ENCODE measurements around the gene RTTN. TPM values are rescaled to one million over a fixed set of nuclear protein-coding genes. Genes with fewer than 3 reads are reported as not detected.

RTTN gene
- total and polyA plus RNA-seq, 3 donors from 2014 or later: 23.1 to 67.0 (median 40.1) TPM

GRCh38 chr18:70024829-70025228 lies 180.7 kb downstream of the RTTN start:
- peaks cover 4% of the 10 kb centered on the region for H3K4me1 ChIP-seq
- intact Hi-C loops (cut with DNase I; ENCODE audit: low total_unique reads): no loop called here
- no peaks in the 10 kb centered on the region for H3K36me3 ChIP-seq (ENCODE audit: low read depth, missing control alignments)
- H3K27ac ChIP-seq: no peak overlapping the region
- no peaks in the 10 kb centered on the region for H3K9me3 ChIP-seq
- TF ChIP-seq CTCF (IDR thresholded peaks at IDR 0.05) (no peak), POLR2A (IDR thresholded peaks at IDR 0.05) (no peak)
- H3K27me3 ChIP-seq: no peaks in the 10 kb centered on the region
- WGBS, 2 donors: 84 to 99% methylated on average over 3 of the region's 3 CpGs
- no peak overlapping the region for H3K4me3 ChIP-seq
- no peak for DNase-seq

- Histone ChIP-seq H3K27me3 (no peaks in the 10 kb centered on the region), H3K36me3 (ENCODE audit: low read depth, missing control alignments) (no peaks in the 10 kb centered on the region), H3K9me3 (no peaks in the 10 kb centered on the region), H3K4me1 (peaks cover 4% of the 10 kb centered on the region), H3K27ac (no peak overlapping the region), H3K4me3 (no peak overlapping the region)
- TF ChIP-seq POLR2A (IDR thresholded peaks at IDR 0.05) (no peak), CTCF (IDR thresholded peaks at IDR 0.05) (no peak)
- WGBS, 2 donors: 84 to 95% methylated on average over 2 of the region's 2 CpGs
- no peak for DNase-seq
- intact Hi-C loops (cut with DNase I; ENCODE audit: low total_unique reads): no loop called here
Observed at GRCh38 chr18:70024093-70024492, 181.4 kb downstream of the RTTN start.

- Histone ChIP-seq H3K36me3 (ENCODE audit: low read depth, missing control alignments) (no peaks in the 10 kb centered on the region), H3K27me3 (no peaks in the 10 kb centered on the region), H3K4me3 (no peak overlapping the region), H3K4me1 (peaks cover 4% of the 10 kb centered on the region), H3K9me3 (no peaks in the 10 kb centered on the region), H3K27ac (no peak overlapping the region)
- DNase-seq: no peak
- TF ChIP-seq CTCF (IDR thresholded peaks at IDR 0.05) (no peak), POLR2A (IDR thresholded peaks at IDR 0.05) (no peak)
- WGBS, 2 donors: 94 to 99% methylated on average over 3 of the region's 3 CpGs
- intact Hi-C loops (cut with DNase I; ENCODE audit: low total_unique reads): no loop called here
Observed at GRCh38 chr18:70022636-70023035, 182.9 kb downstream of the RTTN start.

- no peak for TF ChIP-seq CTCF (IDR thresholded peaks at IDR 0.05)
- TF ChIP-seq POLR2A (IDR thresholded peaks at IDR 0.05): no peak
- no peak for DNase-seq
- H3K27me3 ChIP-seq: no peaks in the 10 kb centered on the region
- H3K4me3 ChIP-seq: no peak overlapping the region
- 97 to 100% methylated on average over 1 of the region's 1 CpG for WGBS, 2 donors
- peaks cover 4% of the 10 kb centered on the region for H3K4me1 ChIP-seq
- H3K9me3 ChIP-seq: no peaks in the 10 kb centered on the region
- H3K27ac ChIP-seq: peak overlapping the region in 1 of 2 donors; percentile 59
- H3K36me3 ChIP-seq (ENCODE audit: low read depth, missing control alignments): no peaks in the 10 kb centered on the region
- intact Hi-C loops (cut with DNase I; ENCODE audit: low total_unique reads): no loop called here
Observed at GRCh38 chr18:70021498-70021897, 184.0 kb downstream of the RTTN start.

- Histone ChIP-seq H3K36me3 (ENCODE audit: low read depth, missing control alignments) (no peaks in the 10 kb centered on the region), H3K4me1 (peaks cover 4% of the 10 kb centered on the region), H3K27ac (peak overlapping the region in 1 of 2 donors; percentile 59), H3K9me3 (no peaks in the 10 kb centered on the region), H3K27me3 (no peaks in the 10 kb centered on the region), H3K4me3 (no peak overlapping the region)
- intact Hi-C loops (cut with DNase I; ENCODE audit: low total_unique reads): no loop called here
- no peak for DNase-seq
- TF ChIP-seq POLR2A (IDR thresholded peaks at IDR 0.05) (no peak), CTCF (IDR thresholded peaks at IDR 0.05) (no peak)
- WGBS, 2 donors: 46 to 59% methylated on average over 1 of the region's 1 CpG
Observed at GRCh38 chr18:70021043-70021442, 184.4 kb downstream of the RTTN start.

Data from testis (tissue), 3 donors.